ENCODE results near the gene LRRN4CL.

The LRRN4CL gene

DNA sequence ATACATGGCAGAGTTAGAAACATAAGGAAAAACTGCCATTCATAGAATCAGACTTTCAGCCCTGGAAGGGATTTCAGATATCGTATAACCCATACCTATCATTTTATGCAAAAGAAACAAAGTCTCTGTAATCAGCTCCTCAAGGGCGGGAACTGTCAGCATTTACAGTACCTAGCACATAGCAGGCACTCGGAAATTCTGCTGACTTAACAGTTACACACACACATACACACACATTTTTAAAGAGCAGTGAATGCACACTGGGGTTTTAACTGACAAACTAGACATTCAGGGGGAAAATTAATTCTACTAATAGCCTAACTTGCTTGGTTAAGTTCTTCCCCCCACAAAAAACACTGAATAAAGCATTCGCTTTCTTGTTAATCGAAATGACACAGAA lies 26.9 kb upstream of the LRRN4CL start:
- no peak for TF ChIP-seq CTCF (IDR thresholded peaks at IDR 0.05; ENCODE audit: low read depth, low read length, missing control alignments)
- no peak overlapping the region for H3K4me3 ChIP-seq (ENCODE audit: low read depth, low read length)
- DNase-seq (ENCODE audit: low read depth) = no peak

- TF ChIP-seq CTCF (IDR thresholded peaks at IDR 0.05; ENCODE audit: low read depth, low read length, missing control alignments) = no peak
- no peak overlapping the region for H3K4me3 ChIP-seq (ENCODE audit: low read depth, low read length)
- no peak for DNase-seq (ENCODE audit: low read depth)
These were observed 26.1 kb upstream of the LRRN4CL start for GRCh38 chr11:62715150-62716130.

- H3K4me3 ChIP-seq (ENCODE audit: low read depth, low read length) = no peak overlapping the region
- DNase-seq (ENCODE audit: low read depth) = no peak
- TF ChIP-seq CTCF (IDR thresholded peaks at IDR 0.05; ENCODE audit: low read depth, low read length, missing control alignments) = no peak
These were observed 24.0 kb upstream of the LRRN4CL start for GRCh38 chr11:62713343-62713742.

DNA sequence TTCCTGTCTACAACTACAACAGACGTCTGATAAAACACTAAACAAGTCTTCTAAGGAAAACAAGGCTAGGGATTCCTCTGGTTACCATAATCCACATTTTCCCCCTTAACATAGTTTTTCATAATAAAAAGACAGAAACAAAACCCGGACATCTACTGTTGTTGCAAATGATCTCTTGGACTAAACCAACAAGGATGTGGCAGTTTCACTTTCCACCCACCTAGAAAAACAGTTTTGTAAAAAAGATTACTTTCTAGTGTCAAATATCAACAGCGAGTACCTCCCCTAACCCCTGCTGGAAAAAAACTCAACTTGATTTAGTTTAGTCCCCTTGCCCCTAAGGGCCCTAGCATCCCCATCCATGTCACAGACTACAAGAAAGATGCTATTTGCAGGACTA lies 23.5 kb upstream of the LRRN4CL start:
- no peak for TF ChIP-seq CTCF (IDR thresholded peaks at IDR 0.05; ENCODE audit: low read depth, low read length, missing control alignments)
- no peak for DNase-seq (ENCODE audit: low read depth)
- no peak overlapping the region for H3K4me3 ChIP-seq (ENCODE audit: low read depth, low read length)

- DNase-seq (ENCODE audit: low read depth) = no peak
- no peak for TF ChIP-seq CTCF (IDR thresholded peaks at IDR 0.05; ENCODE audit: low read depth, low read length, missing control alignments)
- H3K4me3 ChIP-seq (ENCODE audit: low read depth, low read length) = no peak overlapping the region
These were observed 23.0 kb upstream of the LRRN4CL start for GRCh38 chr11:62712276-62712812.

GRCh38 chr11:62710001-62710345 lies 20.6 kb upstream of the LRRN4CL start:
- no peak for TF ChIP-seq CTCF (IDR thresholded peaks at IDR 0.05; ENCODE audit: low read depth, low read length, missing control alignments)
- peak overlapping the region; percentile 56 for H3K4me3 ChIP-seq (ENCODE audit: low read depth, low read length)
- no peak for DNase-seq (ENCODE audit: low read depth)
